HCT116 (cell line): ENCODE measurements around the gene FAM136A. TPM values are rescaled to one million over a fixed set of nuclear protein-coding genes. Genes with fewer than 3 reads are reported as not detected.

Experiments
- ATAC-seq: fragments of 200-7000 bp; cut with Tn5 transposase; 2 replicates; pipeline ENCODE4 v1.9.1; 2020; ENCODE audit warnings: mild to moderate bottlenecking, moderate library complexity
- BruUV-seq: library from RNA; stranded (reverse); fragments of 400-500 nt; replicated peaks from 2 replicates; lab custom pipeline; 2021; lab: Mats Ljungman, UMichigan
- CTCF ChIA-PET: fragments of 300-600 bp; sonication (Branson Sonifier 250); formaldehyde crosslinking; loops from one replicate; lab custom pipeline; 2021; ENCODE audit warnings: antibody characterized with exemption; lab: Charles Lee
- POLR2A ChIA-PET: fragments of 300-600, 350-600 bp; sonication (Branson Sonifier 250); formaldehyde crosslinking; loops from one replicate; lab custom pipeline; 2021; ENCODE audit warnings: antibody characterized with exemption; lab: Charles Lee
- RAD21 ChIA-PET, 2 experiments: fragments of 300-600 bp; sonication (Branson Sonifier 250); formaldehyde crosslinking; loops; one replicate each; lab custom pipeline; 2023; ENCODE audit warnings: low total read pairs in 2 of 2; ENCODE audit not compliant: uncharacterized antibody in 2 of 2, unreplicated experiment in 2 of 2, low non-redundant PET in 1 of 2; lab: Charles Lee
- DNase-seq: peaks from one replicate; pipeline ENCODE4 v3.0.0-alpha.2; 2010; ENCODE audit warnings: low read depth, low spot score
- H2AFZ ChIP-seq: fragments of 200-600 bp; shearing (Covaris generic), sonication (generic); 2 replicates; pipeline ENCODE4 v1.6.1; 2017; ENCODE audit warnings: low read depth, mixed run types, mixed read lengths, antibody characterized with exemption, low read length; ENCODE audit not compliant: poor library complexity, severe bottlenecking
- H3K27ac ChIP-seq: 2 replicates; pipeline ENCODE4 v1.5.1; 2012; ENCODE audit warnings: low read depth, low read length
- H3K27me3 ChIP-seq: fragments of 200-600 bp; sonication (generic); 2 replicates; pipeline ENCODE4 v1.6.1; 2016; ENCODE audit warnings: mixed run types, low read length, mixed read lengths; ENCODE audit not compliant: insufficient read depth
- H3K36me3 ChIP-seq, 2 experiments: fragments of 200-500 bp in 1 of 2; fragments of 200-600 bp in 1 of 2; sonication (Bioruptor generic) in 1 of 2; sonication (generic) in 1 of 2; 2 replicates each; pipeline versions ENCODE4 v1.5.1 to v1.6.1; 2014 to 2016; ENCODE audit warnings: low read length in 2 of 2, inconsistent platforms in 1 of 2, mixed read lengths in 1 of 2, mixed run types in 1 of 2; ENCODE audit not compliant: insufficient read depth in 2 of 2, control insufficient read depth in 1 of 2
- H3K4me1 ChIP-seq, 2 experiments: fragments of 200-600 bp in 1 of 2; sonication (generic) in 1 of 2; 2 replicates each; pipeline versions ENCODE4 v1.5.1 to v1.6.1; 2012 to 2017; ENCODE audit warnings: low read length in 2 of 2, inconsistent platforms in 1 of 2, mild to moderate bottlenecking in 1 of 2, mixed read lengths in 1 of 2, mixed run types in 1 of 2, moderate library complexity in 1 of 2; ENCODE audit not compliant: insufficient read depth in 2 of 2, control insufficient read depth in 1 of 2
- H3K4me2 ChIP-seq: fragments of 200-600 bp; sonication (generic); 2 replicates; pipeline ENCODE4 v1.6.1; 2017; ENCODE audit warnings: mixed run types, low read length, mixed read lengths
- H3K4me3 ChIP-seq, 2 experiments: fragments of 200-600 bp in 1 of 2; sonication (generic) in 1 of 2; replicated peaks in 1 of 2; 2 replicates each; pipeline ENCODE4 v1.5.1; 2011 to 2016; ENCODE audit warnings: low read length in 2 of 2, control low read depth in 1 of 2, low read depth in 1 of 2, mild to moderate bottlenecking in 1 of 2, mixed read lengths in 1 of 2, mixed run types in 1 of 2
- H3K79me2 ChIP-seq: fragments of 200-600 bp; sonication (generic); 2 replicates; pipeline ENCODE4 v1.6.1; 2017; ENCODE audit warnings: mild to moderate bottlenecking, mixed run types, low read length, moderate library complexity, mixed read lengths; ENCODE audit not compliant: insufficient read depth
- H3K9ac ChIP-seq: fragments of 200-600 bp; sonication (generic); 2 replicates; pipeline ENCODE4 v1.6.1; 2016; ENCODE audit warnings: low read length, mixed read lengths
- H3K9me2 ChIP-seq: fragments of 200-600 bp; sonication (generic), shearing (Covaris generic); 2 replicates; pipeline ENCODE4 v1.6.1; 2017; ENCODE audit warnings: mixed run types, mild to moderate bottlenecking, moderate library complexity; ENCODE audit not compliant: insufficient read depth
- H3K9me3 ChIP-seq, 2 experiments: fragments of 200-500 bp in 1 of 2; fragments of 200-600 bp in 1 of 2; sonication (Bioruptor generic) in 1 of 2; sonication (generic) in 1 of 2; 2 replicates each; pipeline ENCODE4 v1.6.1; 2014 to 2017; ENCODE audit warnings: low read length in 2 of 2, mixed read lengths in 2 of 2, inconsistent platforms in 1 of 2, low read depth in 1 of 2, mild to moderate bottlenecking in 1 of 2, mixed run types in 1 of 2, moderate library complexity in 1 of 2; ENCODE audit not compliant: control insufficient read depth in 1 of 2, insufficient read depth in 1 of 2
- H4K20me1 ChIP-seq: fragments of 200-600 bp; sonication (generic), shearing (Covaris generic); 2 replicates; pipeline ENCODE4 v1.6.1; 2017; ENCODE audit warnings: mixed run types, mild to moderate bottlenecking, moderate library complexity; ENCODE audit not compliant: insufficient read depth
- ATF3 ChIP-seq: IDR thresholded peaks from 2 replicates; pipeline ENCODE4 v1.6.1; 2012
- CBX3 ChIP-seq: IDR thresholded peaks from 2 replicates; pipeline ENCODE4 v1.6.1; 2012; ENCODE audit warnings: low read depth
- CEBPB ChIP-seq: IDR thresholded peaks from 2 replicates; pipeline ENCODE4 v1.6.1; 2012; ENCODE audit warnings: low read depth
- CTCF ChIP-seq, 3 experiments: fragments of 200-600 bp in 1 of 3; sonication (generic) in 1 of 3; IDR thresholded peaks in 2 of 3; conservative IDR thresholded peaks in 1 of 3; 2 replicates each; pipeline ENCODE4 v1.5.1; 2012 to 2017; ENCODE audit warnings: low read depth in 2 of 3, low read length in 2 of 3, antibody characterized with exemption in 1 of 3, borderline replicate concordance in 1 of 3, control low read depth in 1 of 3, mild to moderate bottlenecking in 1 of 3, mixed read lengths in 1 of 3, mixed run types in 1 of 3, moderate library complexity in 1 of 3; ENCODE audit not compliant: insufficient read depth in 1 of 3
- EGR1 ChIP-seq: IDR thresholded peaks from 2 replicates; pipeline ENCODE4 v1.6.1; 2012; ENCODE audit warnings: low read depth
- ELF1 ChIP-seq: IDR thresholded peaks from 2 replicates; pipeline ENCODE4 v1.6.1; 2012; ENCODE audit warnings: low read depth, borderline replicate concordance
- FOSL1 ChIP-seq: IDR thresholded peaks from 2 replicates; pipeline ENCODE4 v1.6.1; 2012; ENCODE audit warnings: low read depth
- JUND ChIP-seq: IDR thresholded peaks from 2 replicates; pipeline ENCODE4 v1.6.1; 2012
- MAX ChIP-seq: IDR thresholded peaks from 2 replicates; pipeline ENCODE4 v1.6.1; 2012
- POLR2AphosphoS5 ChIP-seq: IDR thresholded peaks from 2 replicates; pipeline ENCODE4 v1.6.1; 2011; ENCODE audit warnings: mild to moderate bottlenecking, low read depth, low read length, moderate library complexity
- RAD21 ChIP-seq: IDR thresholded peaks from 2 replicates; pipeline ENCODE4 v1.6.1; 2012; ENCODE audit warnings: low read depth, mild to moderate bottlenecking
- SIN3A ChIP-seq: IDR thresholded peaks from 2 replicates; pipeline ENCODE4 v1.6.1; 2012; ENCODE audit warnings: low read depth
- SP1 ChIP-seq: IDR thresholded peaks from 2 replicates; pipeline ENCODE4 v1.6.1; 2012; ENCODE audit warnings: low read depth
- SRF ChIP-seq: IDR thresholded peaks from 2 replicates; pipeline ENCODE4 v1.6.1; 2012; ENCODE audit warnings: low read depth
- TCF7L2 ChIP-seq: IDR thresholded peaks from 2 replicates; pipeline ENCODE4 v1.7.0; 2011; ENCODE audit warnings: borderline replicate concordance, inconsistent platforms; ENCODE audit not compliant: insufficient read depth, insufficient read length; ENCODE audit errors: extremely low read depth
- YY1 ChIP-seq: IDR thresholded peaks from 2 replicates; pipeline ENCODE4 v1.6.1; 2011; ENCODE audit warnings: low read length, low read depth, moderate library complexity, mild to moderate bottlenecking; ENCODE audit not compliant: insufficient replicate concordance; ENCODE audit errors: extremely low read depth
- ZBTB33 ChIP-seq: IDR thresholded peaks from 2 replicates; pipeline ENCODE4 v1.6.1; 2011; ENCODE audit warnings: mild to moderate bottlenecking, low read length, moderate library complexity; ENCODE audit not compliant: insufficient replicate concordance; ENCODE audit errors: extremely low read depth
- ZFX ChIP-seq: fragments of 450-650 bp; IDR thresholded peaks from 2 replicates; pipeline ENCODE4 v1.6.1; 2017
- ZNF274 ChIP-seq: fragments of 200-500 bp; sonication (Bioruptor generic); IDR thresholded peaks from 2 replicates; pipeline ENCODE4 v1.6.1; 2014; ENCODE audit warnings: mild to moderate bottlenecking, low read depth, low read length, inconsistent platforms
- intact Hi-C: fragments of 100-400 bp; cut with micrococcal nuclease; formaldehyde crosslinking; loops from 2 replicates; pipeline ENCODE4 v1.10.0; 2022
- total RNA-seq: library from RNA; stranded (reverse); gene quantifications from one replicate; pipeline ENCODE4 v1.2.1, GENCODE V29; 2021; ENCODE audit not compliant: unreplicated experiment

FAM136A gene
- total RNA-seq, 1 experiment from 2014 or later, result 83.0 TPM

GRCh38 chr2:70328921-70329561, 27.2 kb upstream of the FAM136A start:
- Histone ChIP-seq H3K27ac (peak overlapping the region; percentile 74), H3K4me3 (peak overlapping the region in 1 of 2 experiments; percentile 46; a peak in 2 of 4 replicates), H3K36me3 (no peaks in the 10 kb centered on the region), H3K9me3 (no peaks in the 10 kb centered on the region), H3K4me2 (peak overlapping the region; percentile 78), H3K9ac (peak overlapping the region; percentile 57), H3K4me1 (peaks cover 29 to 38% of the 10 kb centered on the region in 2 experiments), H2AFZ (peak overlapping the region; percentile 43), H4K20me1 (no peaks in the 10 kb centered on the region), H3K79me2 (no peaks in the 10 kb centered on the region), H3K9me2 (no peaks in the 10 kb centered on the region), H3K27me3 (no peaks in the 10 kb centered on the region)
- ATAC-seq (peak; percentile 86), DNase-seq (peak; percentile 96)
- ChIA-PET CTCF (interaction anchor here (0.7 to 3.4 kb wide), 11 partner anchors 11 to 322 kb away, joined by 3 to 49 read pairs (median 4); partner anchors contain the start of genes FAM136A and SNRPG), RAD21 (interaction anchor here (0.6 to 2.1 kb wide), 5 partner anchors 25 to 315 kb away, joined by 3 to 7 read pairs (median 3); no protein-coding TSS in a partner anchor), POLR2A (interaction anchor here (0.6 to 2.0 kb wide), 11 partner anchors 10 to 415 kb away, joined by 3 to 8 read pairs (median 4); partner anchors contain the start of genes FAM136A, MXD1, PCYOX1 and SNRPG)
- intact Hi-C loops, result loop anchor here (5.0 kb wide), 1 partner anchor 223 kb away; the partner anchor contains the start of gene TGFA
- no peak for TF ChIP-seq ZFX
- peak; percentile 96 for TF ChIP-seq TCF7L2
- TF ChIP-seq SRF, result peak; percentile 70
- peak; percentile 52 for TF ChIP-seq EGR1
- peak; percentile 99 for TF ChIP-seq SIN3A
- no peak for TF ChIP-seq ATF3
- peak; percentile 25 for TF ChIP-seq RAD21
- no peak for TF ChIP-seq ZNF274
- no peak for TF ChIP-seq CTCF (IDR thresholded peaks at IDR 0.05 in 2 of 3, conservative IDR thresholded peaks at IDR 0.05 in 1 of 3; ENCODE audit: borderline replicate concordance in 1 of 3, insufficient read depth in 1 of 3, low read depth in 2 of 3, low read length in 2 of 3)
- TF ChIP-seq FOSL1, result peak; percentile 77
- TF ChIP-seq MAX, result peak; percentile 93
- peak; percentile 92 for TF ChIP-seq JUND
- peak; percentile 70 for TF ChIP-seq ZBTB33
- peak; percentile 96 for TF ChIP-seq SP1
- TF ChIP-seq CBX3, result peak; percentile 100
- TF ChIP-seq CEBPB, result peak; percentile 89
- TF ChIP-seq POLR2AphosphoS5, result peak; percentile 70
- no peak; the same call in 1 of the 2 replicates for TF ChIP-seq ELF1
- TF ChIP-seq YY1, result peak; percentile 74
- TSS peak; percentile 85 for BruUV-seq
